HG03103 (cell line): ENCODE measurements around the gene BCAM.
"Not testable (repeated sequence)": the region's sequence is repeated elsewhere in the genome, so short reads cannot be mapped to it uniquely, and the experiment has no call there.

Experiments
- ATAC-seq: cut with Tn5 transposase; IDR thresholded peaks from one replicate; pipeline ENCODE4 v1.9.1; 2021; ENCODE audit warnings: low read depth; ENCODE audit not compliant: unreplicated experiment

The BCAM gene

GRCh38 chr19:44814517-44814916, 5.6 kb downstream of the BCAM start:
- no peak for ATAC-seq

- ATAC-seq: no peak
Measured at GRCh38 chr19:44816301-44816700, 7.4 kb downstream of the BCAM start.

GRCh38 chr19:44817725-44818465, 9.0 kb downstream of the BCAM start:
- ATAC-seq: no peak

GRCh38 chr19:44818466-44819031, 9.6 kb downstream of the BCAM start:
- no peak for ATAC-seq

GRCh38 chr19:44819246-44819832, 10.4 kb downstream of the BCAM start:
- no peak for ATAC-seq

GRCh38 chr19:44820648-44821609, 12.0 kb downstream of the BCAM start:
- no peak for ATAC-seq

DNA sequence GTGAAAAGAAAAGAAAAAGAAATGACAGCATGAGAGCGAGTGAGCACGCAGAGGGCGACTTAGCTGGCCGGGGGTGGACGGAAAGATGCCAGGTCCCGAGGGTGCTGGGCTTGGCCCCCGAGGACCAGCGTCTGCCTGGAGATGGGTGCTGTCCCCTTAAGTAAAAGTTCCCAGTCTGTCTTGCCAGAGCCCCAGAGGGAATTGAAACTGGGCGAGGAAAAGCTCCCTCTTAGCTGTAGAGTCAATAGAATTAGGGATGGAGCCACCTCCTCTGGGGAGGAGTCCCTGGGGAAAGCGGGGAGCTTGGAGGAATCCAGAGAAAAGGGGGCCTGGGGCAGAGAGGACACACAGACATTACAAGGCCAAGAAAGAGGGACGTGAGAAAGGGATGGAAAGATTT, 13.3 kb downstream of the BCAM start:
- no peak for ATAC-seq

- no peak for ATAC-seq
Measured at GRCh38 chr19:44822670-44823372, 13.9 kb downstream of the BCAM start.

DNA sequence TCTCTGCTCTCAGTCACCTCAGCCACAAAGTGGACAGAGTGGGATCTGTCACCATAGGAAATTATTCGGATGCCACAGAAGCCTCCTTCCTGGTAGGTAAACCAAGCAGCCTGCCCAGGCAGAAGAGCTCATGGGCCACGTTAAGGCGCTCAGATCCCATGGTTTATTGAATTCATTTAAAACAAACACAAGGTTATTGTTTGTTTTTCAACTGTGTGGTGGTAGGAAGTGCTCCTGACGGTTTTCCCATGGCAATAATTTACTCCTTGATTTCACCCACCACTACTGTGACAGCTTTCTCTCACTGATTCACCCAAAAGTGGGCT, 14.4 kb downstream of the BCAM start:
- ATAC-seq: no peak

DNA sequence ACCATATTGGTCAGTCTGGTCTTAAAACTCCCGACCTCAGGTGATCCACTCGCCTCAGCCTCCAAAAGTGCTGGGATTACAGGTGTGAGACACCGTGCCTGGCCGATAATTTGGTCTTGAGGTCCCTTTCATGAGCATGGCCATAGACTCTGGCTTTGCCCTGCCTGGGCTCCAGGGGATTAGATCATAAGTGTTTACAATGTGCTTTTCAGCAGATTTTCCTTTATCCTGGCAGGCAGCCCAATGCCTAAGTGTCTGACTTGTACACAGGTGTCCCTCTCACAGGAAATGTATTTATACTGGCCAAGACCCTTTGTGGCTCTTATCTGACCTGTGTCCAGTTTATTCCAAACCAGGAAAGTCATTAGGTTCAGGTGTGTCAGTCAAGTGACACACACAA, 15.9 kb downstream of the BCAM start:
- ATAC-seq: no peak

DNA sequence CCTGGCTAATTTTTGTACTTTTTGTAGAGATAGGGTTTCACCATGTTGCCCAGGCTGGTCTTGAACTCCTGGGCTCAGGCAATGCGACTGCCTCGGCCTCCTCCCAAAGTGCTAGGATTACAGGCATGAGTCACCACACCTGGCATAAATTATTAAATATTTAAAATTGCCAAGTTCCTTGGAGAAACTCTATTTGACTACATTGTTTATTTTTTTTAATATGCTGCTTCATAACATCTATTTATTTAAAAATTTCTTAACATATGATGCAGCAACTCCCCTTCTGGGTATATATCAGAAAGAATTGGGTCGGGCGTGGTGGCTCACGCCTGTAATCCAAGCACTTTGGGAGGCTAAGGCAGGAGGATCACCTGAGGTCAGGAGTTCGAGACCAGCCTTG, 24.0 kb downstream of the BCAM start:
- ATAC-seq: not testable (repeated sequence)

- not testable (repeated sequence) for ATAC-seq
Measured at GRCh38 chr19:44834399-44834798, 25.5 kb downstream of the BCAM start.

DNA sequence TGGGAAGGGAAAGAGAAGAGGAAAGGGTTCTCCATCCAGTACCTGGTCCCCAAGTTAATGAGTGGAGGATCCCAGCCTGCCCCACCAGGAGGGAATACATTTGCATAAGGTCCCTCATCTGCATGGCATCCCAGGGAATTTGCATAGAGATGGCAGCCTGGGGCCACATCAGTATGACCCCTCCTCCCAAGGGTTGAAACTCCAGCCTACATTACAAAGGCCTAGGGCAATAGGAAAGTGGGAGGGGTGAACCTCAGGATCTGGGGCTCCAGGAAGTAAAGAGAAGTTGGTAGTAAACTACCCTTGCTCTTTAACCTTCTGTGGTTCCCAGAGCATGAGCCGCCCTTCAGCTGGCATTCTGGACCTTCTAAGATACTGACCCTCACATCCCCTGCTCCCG, 30.4 kb downstream of the BCAM start:
- ATAC-seq: no peak

DNA sequence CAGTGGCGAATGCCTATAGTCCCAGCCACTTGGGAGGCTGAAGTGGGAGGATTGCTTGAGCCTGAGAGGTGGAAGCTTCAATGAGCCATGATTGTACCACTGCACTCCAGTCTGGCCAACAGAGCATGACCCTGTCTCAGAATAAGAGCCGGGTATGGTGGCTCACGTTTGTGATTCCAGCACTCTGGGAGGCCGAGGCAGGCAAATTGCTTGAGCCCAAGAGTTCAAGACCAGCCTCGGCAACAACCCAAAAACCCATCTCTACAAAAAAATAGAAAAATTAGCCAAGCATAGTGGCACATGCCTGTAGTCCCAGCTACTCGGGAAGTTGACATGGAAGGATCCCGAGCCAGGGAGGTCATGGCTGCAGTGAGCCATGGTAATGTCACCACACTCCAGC, 31.9 kb downstream of the BCAM start:
- no peak for ATAC-seq

DNA sequence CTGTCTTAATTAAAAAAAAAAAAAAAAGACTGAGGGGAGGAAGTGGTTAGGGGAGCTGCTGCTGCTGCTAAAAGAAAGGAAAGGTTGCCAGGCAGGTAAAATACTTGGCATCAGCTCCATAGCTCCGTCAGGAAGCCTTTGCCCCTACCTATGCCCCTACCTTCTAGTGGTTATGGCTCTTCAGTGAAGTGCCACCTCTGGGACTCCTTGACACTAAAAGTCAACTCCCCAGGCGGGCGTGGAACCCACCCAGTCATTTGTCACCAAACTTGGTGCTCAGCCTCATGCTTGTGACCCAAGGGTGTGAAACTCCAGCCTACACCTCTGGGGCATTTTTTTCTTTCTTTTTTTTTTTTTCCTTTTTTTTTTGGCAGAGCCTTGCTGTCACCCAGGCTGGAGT, 32.3 kb downstream of the BCAM start:
- ATAC-seq: no peak

DNA sequence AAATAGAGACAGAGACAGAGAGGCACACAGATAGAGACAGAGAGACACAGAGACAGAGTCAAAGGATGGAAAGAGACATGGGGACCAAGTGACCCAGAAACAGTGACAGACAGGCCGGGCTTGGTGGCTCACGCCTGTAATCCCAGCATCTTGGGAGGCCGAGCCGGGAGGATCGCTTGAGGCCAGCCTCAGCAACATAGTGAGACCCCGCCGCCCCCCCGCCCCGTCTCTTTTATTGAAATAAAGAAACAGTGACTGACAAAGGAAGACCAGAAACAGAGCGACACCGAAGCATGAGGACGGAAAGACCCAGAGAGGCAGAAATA, 36.3 kb downstream of the BCAM start:
- no peak for ATAC-seq

- ATAC-seq: no peak
Measured at GRCh38 chr19:44845612-44846454, 36.9 kb downstream of the BCAM start, which contains the start of gene NECTIN2. Gene NECTIN2 (plus strand): TSS chr19:44846297. CDS start chr19:44846526, 229 bp downstream.

DNA sequence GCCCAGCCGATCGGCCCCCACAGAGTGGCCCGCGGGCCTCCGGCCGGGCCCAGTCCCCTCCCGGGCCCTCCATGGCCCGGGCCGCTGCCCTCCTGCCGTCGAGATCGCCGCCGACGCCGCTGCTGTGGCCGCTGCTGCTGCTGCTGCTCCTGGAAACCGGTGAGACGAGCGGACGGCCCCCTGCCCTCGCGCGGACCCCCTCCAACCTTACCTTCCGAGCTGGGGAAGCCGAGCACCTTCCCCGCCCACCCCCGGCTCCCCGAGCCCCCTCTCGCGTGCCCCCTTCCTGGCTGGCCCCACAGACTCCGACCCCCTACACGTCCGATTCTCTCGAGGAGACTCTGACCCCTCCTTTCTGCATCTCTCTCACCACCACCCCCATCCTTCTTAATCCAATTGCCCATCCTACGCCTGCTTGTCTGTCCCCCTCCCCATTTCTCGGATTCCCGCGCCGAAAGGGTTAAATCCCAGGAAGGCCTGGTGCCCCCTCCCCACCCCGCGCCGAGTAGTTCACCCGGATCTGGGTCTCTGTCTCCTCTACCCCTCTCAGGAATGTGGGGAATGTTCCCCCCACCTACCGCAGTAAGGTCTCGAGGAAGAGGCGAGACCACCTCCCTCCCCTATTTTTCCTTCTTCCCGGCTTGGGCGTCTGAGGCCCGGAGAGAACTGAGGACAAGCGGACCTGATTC, 37.7 kb downstream of the BCAM start:
- no peak for ATAC-seq
